Gastrocnemius medialis (tissue), 4 donors: ENCODE measurements around the gene LRRC66.

Experiments
- POLR2A ChIP-seq, 2 donors: fragments of 450-650 bp; IDR thresholded peaks; one replicate each; pipeline ENCODE4 v1.6.1; 2017; ENCODE audit warnings: antibody characterized with exemption in 2 of 2, mild to moderate bottlenecking in 2 of 2, moderate library complexity in 2 of 2
- TF ChIP-seq, protein P1 (sequence below), 5 experiments: fragments of 450-650 bp in 3 of 5; fragments of 200-600 bp in 2 of 5; sonication (generic) in 2 of 5; IDR thresholded peaks in 4 of 5; conservative IDR thresholded peaks in 1 of 5; 1 replicate in 4 of 5; 2 replicates in 1 of 5; pipeline ENCODE4 v1.5.1; 2016 to 2019; ENCODE audit warnings: antibody characterized with exemption in 5 of 5, mild to moderate bottlenecking in 3 of 5, moderate library complexity in 3 of 5

DNA sequence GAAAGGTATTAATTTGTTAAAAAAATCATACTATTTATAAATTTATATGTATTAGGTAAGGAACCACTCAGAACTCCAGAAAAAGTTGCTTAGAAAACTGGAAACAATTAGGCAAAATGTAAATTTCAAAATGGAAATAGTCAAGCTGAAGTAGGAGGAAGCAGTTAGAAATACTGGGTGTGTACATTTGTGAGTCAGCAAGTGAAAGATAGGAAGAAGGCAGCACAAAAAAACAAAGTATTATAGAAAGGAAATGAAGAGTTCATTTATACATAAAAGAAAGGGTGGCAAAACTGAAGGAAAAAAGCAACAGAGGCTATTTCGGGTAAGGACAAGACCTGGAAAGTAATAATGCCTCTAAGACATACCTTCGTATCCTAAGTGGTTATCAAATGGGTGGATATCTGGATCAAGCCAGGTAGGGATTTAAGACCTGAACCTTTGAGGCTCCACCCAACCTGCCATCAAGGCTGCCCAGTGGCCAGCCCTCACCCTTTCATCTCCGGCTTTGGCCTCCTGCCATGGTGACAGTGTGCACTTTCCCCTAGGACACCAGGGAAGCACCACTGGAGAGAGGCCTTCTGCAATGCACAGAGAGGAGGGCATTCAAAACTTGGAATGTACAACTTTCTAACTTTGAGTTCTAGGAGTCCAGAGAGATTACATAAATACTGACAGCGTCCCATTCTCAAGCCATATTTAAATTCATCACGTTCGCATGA, at the start of gene LRRC66:
- TF ChIP-seq, protein P1, sequence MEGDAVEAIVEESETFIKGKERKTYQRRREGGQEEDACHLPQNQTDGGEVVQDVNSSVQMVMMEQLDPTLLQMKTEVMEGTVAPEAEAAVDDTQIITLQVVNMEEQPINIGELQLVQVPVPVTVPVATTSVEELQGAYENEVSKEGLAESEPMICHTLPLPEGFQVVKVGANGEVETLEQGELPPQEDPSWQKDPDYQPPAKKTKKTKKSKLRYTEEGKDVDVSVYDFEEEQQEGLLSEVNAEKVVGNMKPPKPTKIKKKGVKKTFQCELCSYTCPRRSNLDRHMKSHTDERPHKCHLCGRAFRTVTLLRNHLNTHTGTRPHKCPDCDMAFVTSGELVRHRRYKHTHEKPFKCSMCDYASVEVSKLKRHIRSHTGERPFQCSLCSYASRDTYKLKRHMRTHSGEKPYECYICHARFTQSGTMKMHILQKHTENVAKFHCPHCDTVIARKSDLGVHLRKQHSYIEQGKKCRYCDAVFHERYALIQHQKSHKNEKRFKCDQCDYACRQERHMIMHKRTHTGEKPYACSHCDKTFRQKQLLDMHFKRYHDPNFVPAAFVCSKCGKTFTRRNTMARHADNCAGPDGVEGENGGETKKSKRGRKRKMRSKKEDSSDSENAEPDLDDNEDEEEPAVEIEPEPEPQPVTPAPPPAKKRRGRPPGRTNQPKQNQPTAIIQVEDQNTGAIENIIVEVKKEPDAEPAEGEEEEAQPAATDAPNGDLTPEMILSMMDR (IDR thresholded peaks at IDR 0.05 in 4 of 5, conservative IDR thresholded peaks at IDR 0.05 in 1 of 5): no peak
- no peak for TF ChIP-seq POLR2A (IDR thresholded peaks at IDR 0.05)
